RWPE1 (cell line): ENCODE measurements around the gene GPC6.

Experiments used
- CTCF ChIA-PET: fragments of 350-600 bp; sonication (Branson Sonifier 250); formaldehyde crosslinking; extraction: SDS; loops from one replicate; lab custom pipeline; 2021; lab: Yijun Ruan, JAX
- POLR2A ChIA-PET: fragments of 400-600 bp; formaldehyde crosslinking; extraction: SDS; loops from one replicate; lab custom pipeline; 2020; ENCODE audit warnings: antibody characterized with exemption; ENCODE audit not compliant: low non-redundant PET; lab: Yijun Ruan, JAX
- DNase-seq: peaks from one replicate; pipeline ENCODE4 v3.0.0; 2012; ENCODE audit warnings: low spot score
- H3K27ac ChIP-seq: fragments of 450-650 bp; 2 replicates; pipeline ENCODE4 v1.5.1; 2017
- CTCF ChIP-seq: fragments of 450-650 bp; conservative IDR thresholded peaks from 2 replicates; pipeline ENCODE4 v1.5.1; 2017; ENCODE audit warnings: low read depth, mild to moderate bottlenecking

The GPC6 gene

DNA sequence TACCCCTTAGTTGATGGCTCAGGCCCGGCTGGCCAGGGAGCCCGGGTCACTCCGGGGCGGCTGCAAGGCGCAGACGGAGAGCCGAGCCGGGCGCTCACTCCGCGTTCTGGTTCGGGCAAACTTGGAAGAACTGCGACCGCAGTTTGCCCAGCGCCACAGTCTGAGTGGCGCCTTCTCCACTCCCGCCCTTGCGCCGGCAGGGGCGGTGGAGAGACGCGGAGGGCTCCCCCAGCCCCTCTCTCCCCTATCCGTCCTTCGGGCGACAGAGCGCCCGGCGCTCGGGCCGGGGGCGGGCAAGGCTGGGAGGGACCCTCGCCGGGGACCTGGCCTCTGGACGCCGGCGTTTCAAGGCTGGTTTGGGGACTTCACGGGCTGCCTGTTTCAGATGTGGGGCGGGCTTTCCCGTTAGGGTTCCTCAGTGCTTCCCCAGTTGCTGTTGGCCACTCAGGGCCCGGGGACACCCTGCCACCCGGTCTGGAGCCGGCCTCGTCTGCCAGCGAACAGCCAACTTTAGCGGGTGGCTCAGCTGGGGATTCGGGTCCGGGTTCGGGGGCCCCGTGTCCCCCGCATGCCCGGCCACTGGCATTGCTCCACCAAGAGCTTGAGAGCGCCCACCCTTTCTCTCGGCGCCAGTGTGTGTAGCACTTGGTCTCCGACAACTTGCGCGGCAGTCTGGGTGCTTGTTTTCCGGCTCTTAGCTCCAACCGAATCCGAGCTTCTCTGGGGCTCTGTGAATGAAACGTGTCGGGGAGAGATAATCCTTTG is 1.5 kb downstream of the GPC6 start:
- peak overlapping the region; percentile 68 for H3K27ac ChIP-seq
- peak; percentile 52 for TF ChIP-seq CTCF
- no peak for DNase-seq
- ChIA-PET POLR2A (no interaction called here), CTCF (interaction anchor here (0.5 to 0.6 kb wide), 2 partner anchors 39 to 57 kb away, joined by 3 to 5 read pairs; no protein-coding TSS in a partner anchor)

- no peak for DNase-seq
- peak overlapping the region; percentile 68 for H3K27ac ChIP-seq
- ChIA-PET CTCF (interaction anchor here (0.5 to 0.6 kb wide), 2 partner anchors 39 to 57 kb away, joined by 3 to 5 read pairs; no protein-coding TSS in a partner anchor), POLR2A (no interaction called here)
- TF ChIP-seq CTCF, result no peak
These were observed 2.0 kb downstream of the GPC6 start for GRCh38 chr13:93228643-93228937.

DNA sequence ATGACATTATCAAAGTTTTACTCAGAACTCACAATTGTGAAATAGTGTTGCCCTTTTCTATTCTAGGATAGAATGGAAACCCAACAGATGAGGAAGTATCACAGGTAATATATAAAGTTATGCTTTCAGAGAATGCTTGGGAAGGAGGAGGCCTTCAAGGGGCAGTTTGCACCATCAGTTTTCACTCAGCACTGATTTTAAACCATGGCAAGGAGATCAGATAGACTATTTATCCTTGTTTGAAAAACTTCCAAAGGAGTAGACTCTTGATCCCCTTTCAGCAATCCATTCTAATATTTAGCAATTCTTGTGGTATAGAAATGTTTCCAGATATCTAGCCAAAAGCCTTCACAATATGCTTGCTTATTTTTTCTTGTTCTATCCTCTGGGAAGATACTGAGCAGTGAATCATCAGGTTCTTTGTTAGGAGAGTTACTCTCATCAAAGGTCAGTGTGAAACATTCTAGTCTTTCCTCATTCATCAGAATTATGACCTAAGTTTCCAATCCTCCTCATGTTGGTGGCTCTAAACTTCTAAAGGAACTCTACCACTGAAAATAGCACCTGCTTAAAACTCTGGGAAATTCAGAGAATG is 3.8 kb downstream of the GPC6 start:
- ChIA-PET POLR2A (no interaction called here), CTCF (no interaction called here)
- no peak overlapping the region for H3K27ac ChIP-seq
- TF ChIP-seq CTCF, result no peak
- DNase-seq, result no peak

GRCh38 chr13:93231867-93232266 is 5.3 kb downstream of the GPC6 start:
- no peak for TF ChIP-seq CTCF
- no peak overlapping the region for H3K27ac ChIP-seq
- CTCF ChIA-PET, result no interaction called here
- POLR2A ChIA-PET, result no interaction called here
- DNase-seq, result no peak

DNA sequence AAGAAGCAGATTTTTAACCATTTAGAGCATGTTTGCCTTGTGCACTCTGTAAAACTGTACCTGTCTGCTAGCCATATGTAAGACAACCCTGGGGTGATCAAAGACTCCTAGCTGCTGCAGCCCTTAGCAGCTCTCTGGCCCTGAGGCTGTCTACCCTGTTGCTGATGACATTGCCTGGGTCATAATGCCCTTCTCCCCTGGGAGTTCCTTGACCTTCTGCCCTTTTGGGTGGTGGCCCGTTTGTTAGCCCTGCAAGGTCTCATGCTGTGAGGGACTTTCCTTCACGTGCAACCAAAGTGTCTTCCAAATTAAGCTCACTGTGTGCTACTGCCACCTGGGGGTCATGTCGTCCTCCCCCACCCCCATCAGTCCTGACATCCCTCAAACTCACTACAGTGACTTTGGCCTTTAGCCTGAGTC is 7.4 kb downstream of the GPC6 start:
- DNase-seq, result no peak
- no peak for TF ChIP-seq CTCF
- ChIA-PET POLR2A (no interaction called here), CTCF (no interaction called here)
- H3K27ac ChIP-seq, result no peak overlapping the region

DNA sequence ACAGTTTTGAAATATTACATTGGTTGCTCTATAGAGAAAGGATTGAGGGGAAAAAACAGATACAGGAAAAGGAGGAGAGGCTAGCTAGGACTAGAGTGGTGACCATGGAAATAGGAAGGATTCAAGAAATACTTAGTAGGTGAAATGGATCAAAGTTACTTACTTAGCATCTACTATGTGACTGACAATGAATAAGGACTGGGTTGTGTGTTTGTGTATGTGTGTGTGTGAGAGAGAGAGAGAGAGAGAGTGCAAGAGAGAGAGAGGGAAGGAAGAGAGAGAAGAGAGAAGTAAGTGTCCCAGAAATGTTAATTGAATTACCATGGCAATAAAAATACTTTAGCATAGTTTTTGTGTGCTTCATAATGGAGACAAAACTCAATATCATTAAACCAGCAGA is 7.9 kb downstream of the GPC6 start:
- POLR2A ChIA-PET, result no interaction called here
- H3K27ac ChIP-seq, result no peak overlapping the region
- no peak for DNase-seq
- CTCF ChIA-PET, result no interaction called here
- no peak for TF ChIP-seq CTCF
